Hepatocyte (in vitro differentiated cells): ENCODE results near the gene SERPINA12. TPM values are rescaled to one million over a fixed set of nuclear protein-coding genes. Genes with fewer than 3 reads are reported as not detected.

ENCODE experiments used
- DNase-seq: peaks from one replicate; pipeline ENCODE4 v3.0.0-alpha.2; 2016; ENCODE audit warnings: low spot score
- H2AFZ ChIP-seq: fragments of 200-600 bp; sonication (generic); 2 replicates; pipeline ENCODE4 v1.6.0; 2016; ENCODE audit warnings: antibody characterized with exemption, mild to moderate bottlenecking
- H3K27ac ChIP-seq: fragments of 200-600 bp; sonication (generic); 2 replicates; pipeline ENCODE4 v1.5.1; 2016; ENCODE audit warnings: mild to moderate bottlenecking
- H3K27me3 ChIP-seq: fragments of 200-600 bp; sonication (generic); 2 replicates; pipeline ENCODE4 v1.6.1; 2016
- H3K36me3 ChIP-seq: fragments of 200-600 bp; sonication (generic); replicated peaks from 2 replicates; pipeline ENCODE4 v1.5.1; 2016; ENCODE audit warnings: low read depth; ENCODE audit not compliant: insufficient read depth
- H3K4me1 ChIP-seq: fragments of 200-600 bp; sonication (generic); 2 replicates; pipeline ENCODE4 v1.5.1; 2016; ENCODE audit warnings: mild to moderate bottlenecking, moderate library complexity; ENCODE audit not compliant: insufficient read depth
- H3K4me2 ChIP-seq: fragments of 200-600 bp; sonication (generic); 2 replicates; pipeline ENCODE4 v1.6.0; 2016
- H3K4me3 ChIP-seq: fragments of 200-600 bp; sonication (generic); 2 replicates; pipeline ENCODE4 v1.5.1; 2016; ENCODE audit warnings: mild to moderate bottlenecking
- H3K79me2 ChIP-seq: fragments of 200-600 bp; sonication (generic); 2 replicates; pipeline ENCODE4 v1.6.0; 2017; ENCODE audit warnings: mild to moderate bottlenecking
- H3K9me2 ChIP-seq: fragments of 200-600 bp; sonication (generic); replicated peaks from 2 replicates; pipeline ENCODE4 v1.6.0; 2017; ENCODE audit warnings: mild to moderate bottlenecking; ENCODE audit not compliant: insufficient read depth
- H3K9me3 ChIP-seq: fragments of 200-600 bp; sonication (generic); 2 replicates; pipeline ENCODE4 v1.5.1; 2016; ENCODE audit warnings: low read depth, mild to moderate bottlenecking
- H4K20me1 ChIP-seq: fragments of 200-600 bp; sonication (generic); 2 replicates; pipeline ENCODE4 v1.6.0; 2016; ENCODE audit warnings: mild to moderate bottlenecking; ENCODE audit not compliant: insufficient read depth, poor library complexity, severe bottlenecking
- EZH2 ChIP-seq: fragments of 200-600 bp; sonication (generic); IDR thresholded peaks from 2 replicates; pipeline ENCODE4 v1.6.1; 2016; ENCODE audit warnings: antibody characterized with exemption, mild to moderate bottlenecking, borderline replicate concordance
- EZH2phosphoT487 ChIP-seq: fragments of 200-600 bp; sonication (generic); IDR thresholded peaks from one replicate; pipeline ENCODE4 v1.6.1; 2018; ENCODE audit warnings: antibody characterized with exemption, mild to moderate bottlenecking, low read depth, moderate library complexity; ENCODE audit not compliant: unreplicated experiment, severe bottlenecking
- WGBS: methylation state at CpG from one replicate; pipeline ENCODE4 v1.1.6; 2016; ENCODE audit warnings: low lambda C conversion rate; ENCODE audit errors: missing lambda C conversion rate; 5-methylcytosine and 5-hydroxymethylcytosine counted together
- polyA plus RNA-seq: library from polyadenylated mRNA; unstranded; fragments of >200 nt; fragmentation: Nextera tagmentation; extraction: Ambion mirVana; gene quantifications from 2 replicates; pipeline ENCODE4 v1.2.1, GENCODE V29; 2016
- total RNA-seq: library from RNA; depleted of rRNA; stranded (reverse); fragments of >200 nt; gene quantifications from 2 replicates; pipeline ENCODE4 v1.2.3, GENCODE V29; 2014
- TF ChIP-seq, protein P1 (sequence below): fragments of 200-600 bp; sonication (generic); IDR thresholded peaks from 2 replicates; pipeline ENCODE4 v1.5.1; 2016; ENCODE audit warnings: antibody characterized with exemption, mild to moderate bottlenecking; ENCODE audit not compliant: poor library complexity

SERPINA12 gene
- total and polyA plus RNA-seq, 2 experiments from 2014 or later: 0.25 TPM; not detected in 1

DNA sequence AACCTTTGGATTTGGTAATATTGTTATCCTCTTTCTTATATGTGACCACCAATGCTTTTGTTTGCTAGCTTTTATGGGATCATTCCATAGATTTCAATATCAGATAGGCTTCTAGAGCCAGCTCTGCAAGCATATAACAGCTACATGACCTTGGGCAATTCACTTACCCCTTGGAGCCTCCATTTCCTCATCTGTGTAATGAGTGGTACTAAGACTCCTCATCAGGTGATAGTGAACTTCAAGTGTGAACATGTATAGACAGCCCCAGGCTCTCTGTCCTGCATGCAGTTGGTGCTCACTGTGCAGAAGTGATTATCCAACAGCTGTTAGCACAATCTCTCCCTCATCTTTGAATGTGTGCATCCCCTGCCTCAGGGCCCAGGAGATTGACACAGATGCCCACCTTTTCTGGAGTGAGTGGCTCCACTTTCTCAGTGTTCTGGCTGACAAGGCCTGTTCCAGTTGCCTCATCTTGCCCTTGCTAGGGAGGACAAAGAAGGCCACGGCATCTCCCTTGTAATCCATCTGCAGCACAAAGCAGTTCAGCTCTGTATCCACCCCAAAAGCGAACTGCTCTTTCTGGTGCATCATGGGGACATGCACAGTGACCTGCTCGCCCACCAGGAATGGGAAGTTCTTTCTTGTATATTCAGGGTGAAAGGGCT, 42.4 kb downstream of the SERPINA12 start:
- H3K79me2 ChIP-seq: no peaks in the 10 kb centered on the region
- no peak overlapping the region for H3K4me2 ChIP-seq
- no peaks in the 10 kb centered on the region for H3K9me3 ChIP-seq
- WGBS: 83% methylated on average over 3 of the region's 3 CpGs
- H4K20me1 ChIP-seq: no peaks in the 10 kb centered on the region
- H3K4me3 ChIP-seq: no peak overlapping the region
- TF ChIP-seq EZH2 (no peak), EZH2phosphoT487 (no peak)
- TF ChIP-seq, protein P1, sequence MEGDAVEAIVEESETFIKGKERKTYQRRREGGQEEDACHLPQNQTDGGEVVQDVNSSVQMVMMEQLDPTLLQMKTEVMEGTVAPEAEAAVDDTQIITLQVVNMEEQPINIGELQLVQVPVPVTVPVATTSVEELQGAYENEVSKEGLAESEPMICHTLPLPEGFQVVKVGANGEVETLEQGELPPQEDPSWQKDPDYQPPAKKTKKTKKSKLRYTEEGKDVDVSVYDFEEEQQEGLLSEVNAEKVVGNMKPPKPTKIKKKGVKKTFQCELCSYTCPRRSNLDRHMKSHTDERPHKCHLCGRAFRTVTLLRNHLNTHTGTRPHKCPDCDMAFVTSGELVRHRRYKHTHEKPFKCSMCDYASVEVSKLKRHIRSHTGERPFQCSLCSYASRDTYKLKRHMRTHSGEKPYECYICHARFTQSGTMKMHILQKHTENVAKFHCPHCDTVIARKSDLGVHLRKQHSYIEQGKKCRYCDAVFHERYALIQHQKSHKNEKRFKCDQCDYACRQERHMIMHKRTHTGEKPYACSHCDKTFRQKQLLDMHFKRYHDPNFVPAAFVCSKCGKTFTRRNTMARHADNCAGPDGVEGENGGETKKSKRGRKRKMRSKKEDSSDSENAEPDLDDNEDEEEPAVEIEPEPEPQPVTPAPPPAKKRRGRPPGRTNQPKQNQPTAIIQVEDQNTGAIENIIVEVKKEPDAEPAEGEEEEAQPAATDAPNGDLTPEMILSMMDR: no peak
- DNase-seq: no peak
- no peaks in the 10 kb centered on the region for H3K27me3 ChIP-seq
- no peaks in the 10 kb centered on the region for H3K36me3 ChIP-seq
- no peaks in the 10 kb centered on the region for H3K4me1 ChIP-seq
- no peaks in the 10 kb centered on the region for H3K9me2 ChIP-seq
- H3K27ac ChIP-seq: no peak overlapping the region
- no peak overlapping the region for H2AFZ ChIP-seq

DNA sequence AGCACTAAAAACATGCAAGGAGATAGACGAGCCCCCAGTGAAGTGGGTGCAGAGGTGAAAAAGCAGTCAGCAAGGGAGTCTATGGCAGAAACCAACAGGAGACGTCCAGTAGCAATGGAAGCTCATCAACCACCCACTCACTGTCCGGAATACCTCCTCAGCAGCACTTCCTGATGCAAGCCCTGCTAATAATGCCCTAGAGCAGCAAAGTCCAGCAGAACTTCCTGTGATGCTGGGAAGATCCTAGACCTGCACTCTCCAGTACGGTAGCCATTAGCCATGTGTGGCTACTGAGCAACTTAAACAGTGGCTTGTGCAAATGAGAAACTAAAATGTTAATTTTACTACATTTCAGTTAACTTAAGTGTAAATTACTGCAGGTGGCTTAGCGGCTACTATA, 44.2 kb downstream of the SERPINA12 start:
- no peaks in the 10 kb centered on the region for H3K27me3 ChIP-seq
- H3K9me3 ChIP-seq: no peaks in the 10 kb centered on the region
- DNase-seq: no peak
- H4K20me1 ChIP-seq: no peaks in the 10 kb centered on the region
- no peak overlapping the region for H3K4me3 ChIP-seq
- 92% methylated on average over 5 of the region's 5 CpGs for WGBS
- TF ChIP-seq EZH2phosphoT487: no peak
- no peak for TF ChIP-seq EZH2
- TF ChIP-seq, protein P1: no peak
- H3K27ac ChIP-seq: no peak overlapping the region
- no peaks in the 10 kb centered on the region for H3K79me2 ChIP-seq
- no peak overlapping the region for H2AFZ ChIP-seq
- no peaks in the 10 kb centered on the region for H3K4me1 ChIP-seq
- no peaks in the 10 kb centered on the region for H3K9me2 ChIP-seq
- no peaks in the 10 kb centered on the region for H3K36me3 ChIP-seq
- no peak overlapping the region for H3K4me2 ChIP-seq

DNA sequence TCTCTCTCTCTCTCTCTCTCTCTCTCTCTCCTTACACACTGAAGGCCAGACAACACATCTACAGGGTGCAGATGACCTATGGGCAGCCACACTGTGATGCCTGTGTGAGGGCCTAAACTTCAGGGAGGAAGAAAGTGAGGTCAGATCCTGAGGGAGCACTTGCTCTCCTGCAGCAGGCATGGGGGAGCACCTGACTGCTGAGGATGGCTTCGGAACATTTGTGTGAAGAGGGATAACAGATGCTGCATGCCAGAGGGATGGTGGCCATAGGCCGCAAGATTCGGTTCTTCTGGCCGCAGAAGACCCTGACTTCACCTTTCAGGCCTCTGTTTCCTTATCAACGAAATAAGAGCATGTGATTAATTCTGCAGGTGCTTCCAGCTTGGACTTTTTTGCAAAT, 45.0 kb downstream of the SERPINA12 start:
- Histone ChIP-seq H2AFZ (no peak overlapping the region), H3K27me3 (no peaks in the 10 kb centered on the region), H3K9me2 (no peaks in the 10 kb centered on the region), H3K27ac (no peak overlapping the region), H3K79me2 (no peaks in the 10 kb centered on the region), H3K9me3 (no peaks in the 10 kb centered on the region), H4K20me1 (no peaks in the 10 kb centered on the region), H3K4me1 (no peaks in the 10 kb centered on the region), H3K4me2 (no peak overlapping the region), H3K36me3 (no peaks in the 10 kb centered on the region), H3K4me3 (no peak overlapping the region)
- 93% methylated on average over 5 of the region's 5 CpGs for WGBS
- no peak for DNase-seq
- TF ChIP-seq, protein P1: no peak
- TF ChIP-seq EZH2phosphoT487 (no peak), EZH2 (no peak)
